ENCODE data around the gene MAPT.

Gene MAPT

GRCh38 chr17:45894022-45894784, at the start of gene MAPT:
Gene MAPT, plus strand, starts transcription at chr17:45894554. Its CDS starts 67,784 bp downstream, at chr17:45962338.
- DNase-seq (ENCODE audit: low read depth in 2 of 2), result peak; percentile 49 to 81

GRCh38 chr17:45844695-45845375, 49.5 kb upstream of the MAPT start, which contains the start of gene SPPL2C:
Gene SPPL2C, plus strand, starts transcription at chr17:45844881. Its CDS starts 26 bp downstream, at chr17:45844907.
- no peak for DNase-seq (ENCODE audit: low read depth in 2 of 2)

- DNase-seq (ENCODE audit: low read depth in 2 of 2), result no peak
These were observed 48.8 kb upstream of the MAPT start for GRCh38 chr17:45845376-45846185.

- no peak for DNase-seq (ENCODE audit: low read depth in 2 of 2)
These were observed 48.1 kb upstream of the MAPT start for GRCh38 chr17:45846223-45846622.

GRCh38 chr17:45846646-45847045, 47.7 kb upstream of the MAPT start:
- DNase-seq (ENCODE audit: low read depth in 2 of 2), result no peak

GRCh38 chr17:45847101-45847500, 47.3 kb upstream of the MAPT start:
- DNase-seq (ENCODE audit: low read depth in 2 of 2), result no peak

- no peak for DNase-seq (ENCODE audit: low read depth in 2 of 2)
These were observed 46.6 kb upstream of the MAPT start for GRCh38 chr17:45847747-45848146.

GRCh38 chr17:45848405-45848804, 45.9 kb upstream of the MAPT start:
- DNase-seq (ENCODE audit: low read depth in 2 of 2), result no peak

- no peak for DNase-seq (ENCODE audit: low read depth in 2 of 2)
These were observed 45.4 kb upstream of the MAPT start for GRCh38 chr17:45848868-45849535.

- DNase-seq (ENCODE audit: low read depth in 2 of 2), result no peak
These were observed 44.8 kb upstream of the MAPT start for GRCh38 chr17:45849536-45849990.

GRCh38 chr17:45850011-45850410, 44.3 kb upstream of the MAPT start:
- DNase-seq (ENCODE audit: low read depth in 2 of 2), result no peak

GRCh38 chr17:45850468-45850867, 43.9 kb upstream of the MAPT start:
- DNase-seq (ENCODE audit: low read depth in 2 of 2), result no peak

GRCh38 chr17:45851022-45851421, 43.3 kb upstream of the MAPT start:
- no peak for DNase-seq (ENCODE audit: low read depth in 2 of 2)

- no peak for DNase-seq (ENCODE audit: low read depth in 2 of 2)
These were observed 42.9 kb upstream of the MAPT start for GRCh38 chr17:45851464-45851863.

- no peak for DNase-seq (ENCODE audit: low read depth in 2 of 2)
These were observed 42.5 kb upstream of the MAPT start for GRCh38 chr17:45851873-45852272.

GRCh38 chr17:45852535-45853297, 41.6 kb upstream of the MAPT start:
- peak; percentile 18 to 23 for DNase-seq (ENCODE audit: low read depth in 2 of 2)

GRCh38 chr17:45854209-45854608, 40.1 kb upstream of the MAPT start:
- no peak for DNase-seq (ENCODE audit: low read depth in 2 of 2)

GRCh38 chr17:45855691-45856336, 38.5 kb upstream of the MAPT start:
- DNase-seq (ENCODE audit: low read depth in 2 of 2), result no peak

GRCh38 chr17:45857977-45858708, 36.2 kb upstream of the MAPT start:
- DNase-seq (ENCODE audit: low read depth in 2 of 2), result no peak

- no peak for DNase-seq (ENCODE audit: low read depth in 2 of 2)
These were observed 33.2 kb upstream of the MAPT start for GRCh38 chr17:45861165-45861564.
